SK-N-SH treated with all-trans-retinoic acid at 6 μM for 48 hours (cell line): ENCODE results near the gene TXLNB.

Source experiments
- ATAC-seq: fragments of 200-7000 bp; cut with Tn5 transposase; 3 replicates; pipeline ENCODE4 v1.9.1; 2020; ENCODE audit warnings: mild to moderate bottlenecking, moderate library complexity
- ARNTL ChIP-seq: fragments of 450-650 bp; formaldehyde crosslinking; IDR thresholded peaks from 2 replicates; pipeline ENCODE4 v1.5.0; 2020; ENCODE audit warnings: low read depth, mild to moderate bottlenecking, moderate library complexity, borderline replicate concordance
- BACH2 ChIP-seq: fragments of 250-450 bp; sonication (Bioruptor Pico); IDR thresholded peaks from 2 replicates; pipeline ENCODE4 v1.9.0; 2021; ENCODE audit warnings: mild to moderate bottlenecking, borderline replicate concordance
- CSDC2 ChIP-seq: fragments of 250-450 bp; sonication (Bioruptor Pico); IDR thresholded peaks from 2 replicates; pipeline ENCODE4 v1.5.0; 2020; ENCODE audit warnings: mild to moderate bottlenecking, moderate library complexity
- ISL1 ChIP-seq: fragments of 250-450 bp; sonication (Bioruptor Pico); IDR thresholded peaks from 2 replicates; pipeline ENCODE4 v2.1.2; 2022; ENCODE audit warnings: mild to moderate bottlenecking, moderate library complexity
- OSR1 ChIP-seq: fragments of 250-450 bp; sonication (Bioruptor Pico); IDR thresholded peaks from 2 replicates; pipeline ENCODE4 v1.8.0; 2022; ENCODE audit warnings: moderate library complexity, mild to moderate bottlenecking, inconsistent platforms
- PPARA ChIP-seq: fragments of 250-450 bp; sonication (Bioruptor Pico); IDR thresholded peaks from 2 replicates; pipeline ENCODE4 v1.5.0; 2020; ENCODE audit warnings: mild to moderate bottlenecking, borderline replicate concordance
- SNAI2 ChIP-seq: fragments of 250-450 bp; sonication (Bioruptor Pico); IDR thresholded peaks from 2 replicates; pipeline ENCODE4 v1.5.0; 2020; ENCODE audit warnings: mild to moderate bottlenecking, moderate library complexity
- TCF4 ChIP-seq: fragments of 250-450 bp; sonication (Bioruptor Pico); IDR thresholded peaks from 2 replicates; pipeline ENCODE4 v1.8.0; 2021; ENCODE audit warnings: mild to moderate bottlenecking, moderate library complexity, borderline replicate concordance
- TOX ChIP-seq: fragments of 250-450 bp; sonication (Bioruptor Pico); IDR thresholded peaks from 2 replicates; pipeline ENCODE4 v1.8.0; 2021; ENCODE audit warnings: mild to moderate bottlenecking, moderate library complexity, borderline replicate concordance
- ZC3H10 ChIP-seq: fragments of 250-450 bp; sonication (Bioruptor Pico); IDR thresholded peaks from 2 replicates; pipeline ENCODE4 v1.5.1; 2021; ENCODE audit warnings: mild to moderate bottlenecking, moderate library complexity
- ZFP3 ChIP-seq: fragments of 250-450 bp; sonication (Bioruptor Pico); IDR thresholded peaks from 2 replicates; pipeline ENCODE4 v1.5.0; 2020; ENCODE audit warnings: mild to moderate bottlenecking, moderate library complexity
- ZFP30 ChIP-seq: fragments of 450-650 bp; formaldehyde crosslinking; IDR thresholded peaks from 2 replicates; pipeline ENCODE4 v1.5.0; 2022; ENCODE audit warnings: mild to moderate bottlenecking, moderate library complexity
- TF ChIP-seq, protein P1 (sequence below): fragments of 250-450 bp; sonication (Bioruptor Pico); IDR thresholded peaks from 2 replicates; pipeline ENCODE4 v1.5.1; 2020; ENCODE audit warnings: low read depth, mild to moderate bottlenecking, moderate library complexity
- TF ChIP-seq, protein P2 (sequence below): fragments of 250-450 bp; sonication (Bioruptor Pico); IDR thresholded peaks from 2 replicates; pipeline ENCODE4 v1.8.0; 2020; ENCODE audit warnings: mild to moderate bottlenecking, moderate library complexity, borderline replicate concordance
- TF ChIP-seq, protein P3 (sequence below): fragments of 250-450 bp; sonication (Bioruptor Pico); IDR thresholded peaks from 2 replicates; pipeline ENCODE4 v1.5.1; 2021; ENCODE audit warnings: mild to moderate bottlenecking, moderate library complexity
- TF ChIP-seq, protein P4 (sequence below): fragments of 250-450 bp; sonication (Bioruptor Pico); IDR thresholded peaks from 2 replicates; pipeline ENCODE4 v1.8.0; 2021; ENCODE audit warnings: low read depth, mild to moderate bottlenecking, moderate library complexity, borderline replicate concordance

Gene TXLNB

DNA sequence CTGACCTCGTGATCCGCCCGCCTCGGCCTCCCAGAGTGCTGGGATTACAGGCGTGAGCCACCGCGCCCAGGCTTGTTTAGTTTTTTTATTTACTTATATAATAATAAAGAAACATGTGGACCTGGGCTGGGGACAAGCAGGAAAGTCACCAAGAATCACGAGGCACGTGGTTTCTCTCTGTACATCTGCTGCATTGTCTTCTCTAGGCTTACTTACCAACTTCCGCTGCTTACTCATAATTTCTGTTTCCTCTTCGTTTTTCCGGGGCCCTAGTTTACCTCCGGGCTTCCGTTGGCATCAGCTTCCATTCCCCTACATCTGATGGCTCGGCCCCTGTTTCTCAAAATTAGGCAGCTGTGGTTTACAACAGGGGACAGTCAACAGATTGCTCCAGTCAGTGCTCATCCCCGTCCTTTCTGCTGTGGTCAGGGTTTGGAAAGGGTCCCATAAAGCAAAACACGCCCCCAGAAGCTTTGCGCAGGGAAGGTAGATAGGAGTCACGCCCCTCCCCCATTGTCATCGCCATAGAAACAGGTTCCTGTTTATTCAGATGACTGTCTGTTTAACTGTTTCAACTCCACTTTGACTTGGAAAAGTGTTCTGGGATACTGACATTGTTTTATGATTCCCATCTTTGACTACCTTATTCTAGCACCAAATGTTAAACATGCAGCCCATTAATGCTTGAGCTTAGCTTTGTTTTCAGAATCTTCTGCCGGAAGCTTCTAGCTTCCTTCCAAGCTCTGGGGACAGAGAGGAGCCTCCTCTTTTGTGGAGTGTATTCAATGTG is 31.9 kb upstream of the TXLNB start (continued):
- TF ChIP-seq, protein P1, sequence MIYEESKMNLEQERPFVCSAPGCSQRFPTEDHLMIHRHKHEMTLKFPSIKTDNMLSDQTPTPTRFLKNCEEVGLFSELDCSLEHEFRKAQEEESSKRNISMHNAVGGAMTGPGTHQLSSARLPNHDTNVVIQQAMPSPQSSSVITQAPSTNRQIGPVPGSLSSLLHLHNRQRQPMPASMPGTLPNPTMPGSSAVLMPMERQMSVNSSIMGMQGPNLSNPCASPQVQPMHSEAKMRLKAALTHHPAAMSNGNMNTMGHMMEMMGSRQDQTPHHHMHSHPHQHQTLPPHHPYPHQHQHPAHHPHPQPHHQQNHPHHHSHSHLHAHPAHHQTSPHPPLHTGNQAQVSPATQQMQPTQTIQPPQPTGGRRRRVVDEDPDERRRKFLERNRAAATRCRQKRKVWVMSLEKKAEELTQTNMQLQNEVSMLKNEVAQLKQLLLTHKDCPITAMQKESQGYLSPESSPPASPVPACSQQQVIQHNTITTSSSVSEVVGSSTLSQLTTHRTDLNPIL (CRISPR knock-in tag): no peak
- TF ChIP-seq BACH2 (CRISPR knock-in tag) (no peak), OSR1 (CRISPR knock-in tag) (no peak), TCF4 (CRISPR knock-in tag) (no peak)

DNA sequence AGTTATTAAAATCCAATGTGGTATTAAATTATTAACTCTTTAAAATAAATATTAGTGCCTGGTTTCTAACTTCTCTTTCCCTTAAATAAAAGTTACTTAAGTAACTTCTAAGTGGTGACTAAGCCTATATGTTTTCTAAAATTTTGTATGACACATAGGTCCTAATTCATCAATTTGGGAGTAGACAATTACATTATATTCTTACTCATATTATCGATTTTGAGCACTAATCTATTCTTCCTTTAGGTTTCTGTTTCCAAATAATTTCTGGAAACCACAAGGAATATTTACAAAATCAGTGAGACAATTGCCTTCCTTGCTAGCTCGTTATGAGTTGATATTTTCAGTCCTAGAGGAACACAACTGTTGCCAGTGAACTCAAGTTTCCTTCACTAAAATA is 28.3 kb upstream of the TXLNB start:
- no peak for TF ChIP-seq ARNTL
- TF ChIP-seq, protein P2, sequence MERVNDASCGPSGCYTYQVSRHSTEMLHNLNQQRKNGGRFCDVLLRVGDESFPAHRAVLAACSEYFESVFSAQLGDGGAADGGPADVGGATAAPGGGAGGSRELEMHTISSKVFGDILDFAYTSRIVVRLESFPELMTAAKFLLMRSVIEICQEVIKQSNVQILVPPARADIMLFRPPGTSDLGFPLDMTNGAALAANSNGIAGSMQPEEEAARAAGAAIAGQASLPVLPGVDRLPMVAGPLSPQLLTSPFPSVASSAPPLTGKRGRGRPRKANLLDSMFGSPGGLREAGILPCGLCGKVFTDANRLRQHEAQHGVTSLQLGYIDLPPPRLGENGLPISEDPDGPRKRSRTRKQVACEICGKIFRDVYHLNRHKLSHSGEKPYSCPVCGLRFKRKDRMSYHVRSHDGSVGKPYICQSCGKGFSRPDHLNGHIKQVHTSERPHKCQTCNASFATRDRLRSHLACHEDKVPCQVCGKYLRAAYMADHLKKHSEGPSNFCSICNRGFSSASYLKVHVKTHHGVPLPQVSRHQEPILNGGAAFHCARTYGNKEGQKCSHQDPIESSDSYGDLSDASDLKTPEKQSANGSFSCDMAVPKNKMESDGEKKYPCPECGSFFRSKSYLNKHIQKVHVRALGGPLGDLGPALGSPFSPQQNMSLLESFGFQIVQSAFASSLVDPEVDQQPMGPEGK (CRISPR knock-in tag): no peak
- no peak for TF ChIP-seq OSR1 (CRISPR knock-in tag)
- no peak for ATAC-seq

DNA sequence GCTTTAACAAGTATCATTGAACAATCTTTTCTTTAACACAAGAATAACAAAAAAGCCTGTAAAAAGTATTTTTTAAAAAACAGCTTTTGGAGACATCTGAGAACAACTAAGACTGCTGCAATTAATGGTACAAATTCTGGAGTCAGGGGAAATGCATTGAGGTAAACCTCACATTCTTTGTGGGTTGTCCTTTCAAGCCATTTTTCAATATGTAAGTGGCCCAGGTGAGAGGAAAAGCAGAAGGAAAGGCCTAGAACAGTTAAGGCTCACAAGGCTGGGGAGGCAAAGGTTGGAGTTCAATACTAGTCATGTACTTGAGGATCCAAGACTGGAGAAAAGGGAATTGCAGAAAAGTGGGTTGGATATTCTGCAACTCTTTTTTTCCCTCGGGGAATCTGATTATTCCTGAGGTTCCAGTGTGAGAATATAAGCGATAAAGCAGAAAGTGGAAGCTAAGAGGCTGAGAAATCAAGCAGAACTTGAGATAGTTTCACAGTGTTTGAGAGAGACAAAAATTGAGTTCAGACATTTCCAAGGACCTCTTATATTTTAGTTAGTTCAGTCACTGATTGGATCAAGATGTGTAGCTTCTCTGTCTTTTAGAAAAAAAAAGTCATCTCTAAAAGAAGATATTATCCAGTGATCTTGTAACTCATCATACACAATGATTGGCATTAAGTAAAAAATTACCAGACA is 25.0 kb upstream of the TXLNB start:
- TF ChIP-seq, protein P3, sequence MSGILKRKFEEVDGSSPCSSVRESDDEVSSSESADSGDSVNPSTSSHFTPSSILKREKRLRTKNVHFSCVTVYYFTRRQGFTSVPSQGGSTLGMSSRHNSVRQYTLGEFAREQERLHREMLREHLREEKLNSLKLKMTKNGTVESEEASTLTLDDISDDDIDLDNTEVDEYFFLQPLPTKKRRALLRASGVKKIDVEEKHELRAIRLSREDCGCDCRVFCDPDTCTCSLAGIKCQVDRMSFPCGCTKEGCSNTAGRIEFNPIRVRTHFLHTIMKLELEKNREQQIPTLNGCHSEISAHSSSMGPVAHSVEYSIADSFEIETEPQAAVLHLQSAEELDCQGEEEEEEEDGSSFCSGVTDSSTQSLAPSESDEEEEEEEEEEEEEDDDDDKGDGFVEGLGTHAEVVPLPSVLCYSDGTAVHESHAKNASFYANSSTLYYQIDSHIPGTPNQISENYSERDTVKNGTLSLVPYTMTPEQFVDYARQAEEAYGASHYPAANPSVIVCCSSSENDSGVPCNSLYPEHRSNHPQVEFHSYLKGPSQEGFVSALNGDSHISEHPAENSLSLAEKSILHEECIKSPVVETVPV (CRISPR knock-in tag): no peak
- TF ChIP-seq ZFP3 (CRISPR knock-in tag): no peak
- TF ChIP-seq ZFP30 (CRISPR knock-in tag): no peak
- TF ChIP-seq, protein P4, sequence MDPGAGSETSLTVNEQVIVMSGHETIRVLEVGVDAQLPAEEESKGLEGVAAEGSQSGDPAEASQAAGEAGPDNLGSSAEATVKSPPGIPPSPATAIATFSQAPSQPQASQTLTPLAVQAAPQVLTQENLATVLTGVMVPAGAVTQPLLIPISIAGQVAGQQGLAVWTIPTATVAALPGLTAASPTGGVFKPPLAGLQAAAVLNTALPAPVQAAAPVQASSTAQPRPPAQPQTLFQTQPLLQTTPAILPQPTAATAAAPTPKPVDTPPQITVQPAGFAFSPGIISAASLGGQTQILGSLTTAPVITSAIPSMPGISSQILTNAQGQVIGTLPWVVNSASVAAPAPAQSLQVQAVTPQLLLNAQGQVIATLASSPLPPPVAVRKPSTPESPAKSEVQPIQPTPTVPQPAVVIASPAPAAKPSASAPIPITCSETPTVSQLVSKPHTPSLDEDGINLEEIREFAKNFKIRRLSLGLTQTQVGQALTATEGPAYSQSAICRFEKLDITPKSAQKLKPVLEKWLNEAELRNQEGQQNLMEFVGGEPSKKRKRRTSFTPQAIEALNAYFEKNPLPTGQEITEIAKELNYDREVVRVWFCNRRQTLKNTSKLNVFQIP (CRISPR knock-in tag): no peak
- TF ChIP-seq ARNTL: no peak
- ATAC-seq: no peak

DNA sequence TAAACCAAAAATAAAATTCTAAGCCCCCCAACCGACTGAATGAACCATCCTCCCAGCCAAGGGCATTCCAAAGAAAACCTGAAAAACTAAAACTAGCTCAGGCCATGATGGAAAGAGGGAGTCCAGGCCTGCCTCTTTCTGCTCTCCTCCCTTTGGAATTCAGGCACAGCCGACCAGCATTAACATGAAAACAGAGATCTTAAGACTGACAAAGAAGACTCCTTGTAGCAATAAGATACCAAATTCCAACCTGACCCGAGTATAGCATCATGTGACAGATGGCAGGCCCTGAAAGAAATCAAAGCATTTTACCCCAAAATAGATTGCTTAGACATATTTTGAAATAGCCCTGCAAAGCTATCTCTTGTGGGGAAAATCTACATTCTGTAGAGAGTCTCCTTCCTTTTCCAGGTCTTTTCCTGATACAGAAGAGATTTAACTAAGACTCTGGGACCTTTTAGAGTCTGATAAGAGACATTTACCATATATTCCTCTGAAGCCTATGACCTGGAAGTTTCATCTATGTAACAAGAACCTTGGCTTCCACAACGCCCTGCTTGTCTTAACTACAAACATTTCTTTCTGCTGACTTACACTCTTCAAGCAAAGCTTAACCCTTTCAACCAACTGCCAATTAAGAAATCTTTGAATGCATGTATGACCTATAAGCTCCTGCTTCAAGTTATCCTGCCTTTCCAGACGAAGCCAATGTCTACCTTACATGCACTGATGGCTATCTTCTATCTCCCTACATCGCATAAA is 22.2 kb upstream of the TXLNB start:
- ATAC-seq: no peak
- no peak for TF ChIP-seq ISL1 (CRISPR knock-in tag)
- no peak for TF ChIP-seq SNAI2 (CRISPR knock-in tag)
- TF ChIP-seq CSDC2 (CRISPR knock-in tag): no peak
- no peak for TF ChIP-seq ZFP3 (CRISPR knock-in tag)
- TF ChIP-seq, protein P3 (CRISPR knock-in tag): no peak
- no peak for TF ChIP-seq ZC3H10 (CRISPR knock-in tag)
- no peak for TF ChIP-seq TCF4 (CRISPR knock-in tag)
- no peak for TF ChIP-seq PPARA
- TF ChIP-seq, protein P4 (CRISPR knock-in tag): no peak
- TF ChIP-seq, protein P1 (CRISPR knock-in tag): no peak
- TF ChIP-seq, protein P2 (CRISPR knock-in tag): no peak
- TF ChIP-seq TOX: no peak
- TF ChIP-seq ARNTL: no peak
- TF ChIP-seq BACH2 (CRISPR knock-in tag): no peak
